VCaP (cell line): ENCODE results near the gene ARSK.

Experiments
- H3K27ac ChIP-seq: fragments of 450-650 bp; 2 replicates; pipeline ENCODE4 v1.5.1; 2017
- CTCF ChIP-seq: fragments of 450-650 bp; conservative IDR thresholded peaks from 2 replicates; pipeline ENCODE4 v1.5.1; 2017; ENCODE audit warnings: mild to moderate bottlenecking, moderate library complexity

ARSK gene

GRCh38 chr5:95554647-95555548, at the start of gene ARSK, which contains the start of gene SKIC3:
Gene ARSK (plus strand): TSS chr5:95555101. CDS start chr5:95555279, 178 bp downstream.
Gene SKIC3 (minus strand): TSS chr5:95554977. CDS start chr5:95547150, 7,827 bp downstream.
- TF ChIP-seq CTCF: peak; percentile 75
- peak within 1 kb of the TSS; percentile 84 for H3K27ac ChIP-seq

GRCh38 chr5:95508550-95508949, 46.4 kb upstream of the ARSK start:
- H3K27ac ChIP-seq: peak overlapping the region; percentile 78
- TF ChIP-seq CTCF: no peak

- no peak for TF ChIP-seq CTCF
- H3K27ac ChIP-seq: no peak overlapping the region
These were observed 43.3 kb upstream of the ARSK start for GRCh38 chr5:95511606-95512005.

GRCh38 chr5:95518417-95518816, 36.5 kb upstream of the ARSK start:
- TF ChIP-seq CTCF: no peak
- H3K27ac ChIP-seq: no peak overlapping the region

- no peak overlapping the region for H3K27ac ChIP-seq
- TF ChIP-seq CTCF: no peak
These were observed 35.8 kb upstream of the ARSK start for GRCh38 chr5:95519151-95519550.

- no peak for TF ChIP-seq CTCF
- no peak overlapping the region for H3K27ac ChIP-seq
These were observed 35.2 kb upstream of the ARSK start for GRCh38 chr5:95519681-95520080.

GRCh38 chr5:95520206-95520605, 34.7 kb upstream of the ARSK start:
- TF ChIP-seq CTCF: no peak

More at GRCh38 chr5:95520206-95520605, 34.7 kb upstream of the ARSK start:
- H3K27ac ChIP-seq: no peak overlapping the region
